AG09309 (cell line): ENCODE results near the gene PPP1R14B.

Experiments
- DNase-seq: peaks from one replicate; pipeline ENCODE4 v3.0.0-alpha.2; 2010; ENCODE audit warnings: low read depth
- H3K4me3 ChIP-seq: 2 replicates; pipeline ENCODE4 v1.5.1; 2011; ENCODE audit warnings: mild to moderate bottlenecking, low read depth, low read length, moderate library complexity; ENCODE audit not compliant: control insufficient read depth
- TF ChIP-seq, protein P1 (sequence below): IDR thresholded peaks from 2 replicates; pipeline ENCODE4 v1.5.1; 2011; ENCODE audit warnings: mild to moderate bottlenecking, low read depth, low read length, inconsistent platforms; ENCODE audit not compliant: insufficient read depth, control insufficient read depth; ENCODE audit errors: missing control alignments

The PPP1R14B gene

DNA sequence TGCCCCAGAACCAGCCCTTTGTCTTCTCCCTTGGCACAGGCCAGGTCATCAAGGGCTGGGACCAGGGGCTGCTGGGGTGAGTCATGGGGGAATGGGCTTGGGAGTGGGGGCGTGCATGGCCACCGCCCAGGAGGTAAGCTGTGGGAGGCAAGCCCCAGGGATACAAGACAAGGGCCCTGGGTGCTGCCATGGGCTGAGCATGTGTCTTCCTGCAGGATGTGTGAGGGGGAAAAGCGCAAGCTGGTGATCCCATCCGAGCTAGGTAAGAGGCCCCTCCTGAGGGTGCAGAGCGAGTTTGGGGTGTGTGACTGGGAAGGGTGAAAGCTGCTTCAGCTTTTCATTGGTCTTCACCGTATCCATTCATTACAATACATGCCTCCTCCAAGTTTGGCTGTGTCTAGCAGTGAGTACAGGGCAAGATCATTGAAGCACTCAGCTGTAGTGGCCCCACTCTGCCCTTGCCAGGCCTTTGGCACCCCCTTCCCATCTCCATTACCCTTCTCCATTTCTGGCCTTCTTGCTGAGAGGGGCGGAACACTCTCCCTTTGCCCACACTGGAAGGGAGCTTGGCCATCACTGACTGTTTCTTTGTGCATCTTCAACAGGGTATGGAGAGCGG, 3.4 kb downstream of the PPP1R14B start:
- DNase-seq: no peak
- TF ChIP-seq, protein P1, sequence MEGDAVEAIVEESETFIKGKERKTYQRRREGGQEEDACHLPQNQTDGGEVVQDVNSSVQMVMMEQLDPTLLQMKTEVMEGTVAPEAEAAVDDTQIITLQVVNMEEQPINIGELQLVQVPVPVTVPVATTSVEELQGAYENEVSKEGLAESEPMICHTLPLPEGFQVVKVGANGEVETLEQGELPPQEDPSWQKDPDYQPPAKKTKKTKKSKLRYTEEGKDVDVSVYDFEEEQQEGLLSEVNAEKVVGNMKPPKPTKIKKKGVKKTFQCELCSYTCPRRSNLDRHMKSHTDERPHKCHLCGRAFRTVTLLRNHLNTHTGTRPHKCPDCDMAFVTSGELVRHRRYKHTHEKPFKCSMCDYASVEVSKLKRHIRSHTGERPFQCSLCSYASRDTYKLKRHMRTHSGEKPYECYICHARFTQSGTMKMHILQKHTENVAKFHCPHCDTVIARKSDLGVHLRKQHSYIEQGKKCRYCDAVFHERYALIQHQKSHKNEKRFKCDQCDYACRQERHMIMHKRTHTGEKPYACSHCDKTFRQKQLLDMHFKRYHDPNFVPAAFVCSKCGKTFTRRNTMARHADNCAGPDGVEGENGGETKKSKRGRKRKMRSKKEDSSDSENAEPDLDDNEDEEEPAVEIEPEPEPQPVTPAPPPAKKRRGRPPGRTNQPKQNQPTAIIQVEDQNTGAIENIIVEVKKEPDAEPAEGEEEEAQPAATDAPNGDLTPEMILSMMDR: no peak
- peak overlapping the region; percentile 2; the same call in 1 of the 2 replicates for H3K4me3 ChIP-seq

DNA sequence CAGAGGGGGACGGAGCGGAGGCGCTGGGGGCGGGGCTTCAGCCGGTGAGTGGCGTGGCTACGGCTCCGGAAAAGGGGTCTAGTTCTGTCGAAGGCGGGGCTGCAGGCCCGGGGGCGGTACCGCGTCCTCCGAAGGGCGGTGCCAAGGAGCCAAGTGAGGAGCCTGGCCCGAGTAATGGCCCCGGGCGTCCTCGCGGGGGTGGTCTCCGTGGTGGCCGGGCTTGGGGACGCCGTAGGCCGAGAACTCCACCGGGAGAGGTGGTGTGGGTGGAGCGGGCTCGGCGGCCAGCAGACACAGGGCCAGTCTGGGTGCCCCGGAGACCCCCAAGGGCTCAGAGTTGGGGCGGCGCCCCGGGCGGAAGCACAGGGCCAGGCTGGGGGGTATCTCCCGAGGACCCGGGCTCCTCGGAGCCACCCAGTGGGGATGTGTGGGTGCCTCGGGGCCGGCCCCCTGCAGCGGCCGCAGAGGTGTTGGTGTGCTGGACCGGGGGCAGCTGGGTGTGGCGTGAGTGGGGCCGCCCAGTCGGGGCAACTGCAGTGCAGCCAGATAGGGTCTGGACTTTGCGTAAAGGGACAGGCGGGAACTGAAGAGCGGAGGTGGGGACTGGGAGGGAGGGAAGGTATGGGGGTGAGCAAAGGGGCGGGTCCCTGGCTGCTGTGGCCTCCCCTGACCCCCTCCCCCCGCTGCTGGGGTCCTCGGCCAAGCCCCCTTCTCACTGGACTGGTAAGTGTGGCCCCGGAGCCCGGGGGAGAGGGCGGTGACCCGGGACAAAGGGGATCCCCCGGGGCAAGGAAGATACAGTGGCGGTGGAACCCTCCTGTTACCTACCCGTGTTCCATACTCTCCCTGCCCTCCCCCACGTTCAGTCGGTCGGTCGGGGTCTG, 5.0 kb downstream of the PPP1R14B start:
- no peak for DNase-seq
- TF ChIP-seq, protein P1: no peak
- peak overlapping the region; percentile 84 for H3K4me3 ChIP-seq

DNA sequence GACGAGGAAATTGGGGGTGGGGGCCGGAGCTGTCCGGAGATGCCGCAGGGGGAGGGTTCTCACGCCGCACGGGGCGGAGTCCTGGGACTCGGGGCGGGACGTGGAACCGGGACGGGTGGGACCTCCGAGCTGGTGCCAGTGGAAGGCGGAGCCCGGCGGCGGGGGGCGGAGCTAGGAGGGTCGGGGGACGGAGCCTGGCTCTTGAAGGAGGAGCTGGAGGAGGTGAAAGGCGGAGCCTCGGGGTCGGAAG, 5.6 kb downstream of the PPP1R14B start:
- DNase-seq: peak; percentile 96
- TF ChIP-seq, protein P1: no peak
- peak overlapping the region; percentile 75 for H3K4me3 ChIP-seq

DNA sequence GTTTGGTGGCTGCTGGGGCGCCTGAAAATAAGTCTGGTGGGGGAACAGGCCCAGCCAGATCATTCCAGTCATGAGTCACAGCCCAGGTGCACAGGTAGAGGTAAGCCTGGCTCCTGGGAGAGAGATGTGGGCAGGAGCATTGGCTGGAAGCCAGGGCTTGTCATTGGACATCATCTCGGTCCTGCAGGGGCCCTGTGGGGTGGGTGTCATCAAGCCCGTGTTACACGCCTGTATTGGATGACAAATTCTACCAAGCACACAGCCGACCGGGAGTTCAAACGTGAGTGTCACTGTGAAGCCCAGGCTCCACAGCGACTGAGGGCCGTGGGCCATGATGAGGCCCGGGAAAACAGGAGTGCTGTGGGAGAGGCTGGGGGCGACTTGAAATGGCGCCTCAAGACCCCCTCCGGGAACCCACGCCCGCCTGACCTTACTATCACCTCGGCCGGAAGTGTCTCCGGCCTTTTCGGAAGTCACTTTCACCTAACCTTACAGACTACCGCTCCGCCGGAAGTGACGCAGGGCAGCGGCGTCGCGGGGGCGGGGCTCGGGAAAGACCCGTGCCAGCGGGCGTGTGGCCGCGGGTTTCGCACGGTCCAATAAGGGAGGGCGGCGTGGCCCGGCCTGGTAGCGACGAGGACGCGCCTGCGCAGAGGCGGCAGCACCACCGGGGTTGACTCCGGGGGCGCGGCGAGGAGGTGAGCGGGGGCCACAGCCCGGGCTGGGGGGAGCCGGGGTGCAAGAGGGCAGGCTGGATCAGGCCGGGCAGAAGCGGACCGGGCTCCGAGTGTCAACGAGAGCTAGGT, 6.1 kb downstream of the PPP1R14B start, which contains the start of gene FKBP2:
Gene FKBP2 (plus strand): TSS at position 661 of the 806 bp plus-strand sequence. CDS start 1,293 bp downstream, outside the sequence.
- peak within 1 kb of the TSS; percentile 84 for H3K4me3 ChIP-seq
- peak; percentile 85 for DNase-seq
- TF ChIP-seq, protein P1: no peak

DNA sequence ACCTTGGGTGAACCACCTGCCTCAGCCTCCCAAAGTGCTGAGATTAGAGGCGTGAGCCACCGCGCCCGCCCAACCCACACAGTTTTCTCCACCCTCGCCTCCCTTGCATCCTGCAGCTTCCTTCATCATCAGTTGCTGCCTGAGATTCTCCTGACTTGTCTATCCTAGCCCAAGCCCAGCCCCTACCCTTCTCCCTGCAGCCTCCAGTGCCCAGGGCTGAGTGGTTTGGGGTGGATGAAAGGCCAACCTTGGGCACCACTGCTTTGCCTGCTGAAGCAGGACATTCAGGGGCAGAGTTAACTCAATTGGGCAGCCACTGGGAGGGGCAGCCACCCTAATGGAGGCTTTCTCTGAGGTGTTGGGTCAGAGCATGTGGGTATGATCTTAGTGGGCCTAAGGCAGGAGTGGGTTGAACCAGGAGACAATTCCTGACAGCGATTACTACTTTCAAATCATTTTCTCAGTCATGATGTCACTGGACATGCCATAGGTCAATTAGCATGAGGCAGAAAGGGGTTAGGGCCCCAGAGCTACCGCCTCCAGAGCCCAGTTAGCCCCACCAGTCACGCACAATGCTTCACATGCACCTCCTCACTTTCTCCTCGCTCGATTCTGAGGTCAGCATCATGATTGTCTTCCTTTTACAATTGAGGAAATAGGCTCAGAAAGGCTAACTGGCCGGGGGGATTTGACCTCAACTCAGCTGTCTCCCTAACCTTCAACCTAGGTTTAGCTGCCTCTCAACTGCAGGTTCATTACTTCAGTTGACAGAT, 6.9 kb downstream of the PPP1R14B start:
- peak overlapping the region; percentile 75 for H3K4me3 ChIP-seq
- DNase-seq: no peak
- TF ChIP-seq, protein P1: no peak

DNA sequence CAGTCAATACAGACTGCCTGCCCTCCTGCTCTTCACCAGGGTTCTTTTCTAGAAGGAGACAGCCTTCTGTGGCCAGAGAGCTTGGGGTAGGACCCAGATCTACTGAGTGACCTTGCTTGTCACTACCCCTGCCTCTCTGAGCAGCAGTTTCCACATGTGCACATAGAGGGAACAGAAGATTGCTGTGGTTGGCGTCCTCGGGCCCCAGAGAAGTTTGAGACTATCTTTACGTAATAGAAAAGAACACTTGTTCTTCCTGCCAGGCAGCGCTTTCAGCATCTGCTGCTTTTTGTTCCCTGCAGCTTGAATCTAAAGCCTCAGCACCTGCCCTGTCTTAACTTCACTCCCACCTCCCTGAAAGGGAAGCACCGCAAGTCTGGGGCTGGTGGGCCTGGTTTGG, 7.7 kb downstream of the PPP1R14B start:
- no peak overlapping the region for H3K4me3 ChIP-seq
- no peak for DNase-seq
- TF ChIP-seq, protein P1: no peak
